Measurements from ENCODE around the gene C1QTNF9B. TPM values are rescaled to one million over a fixed set of nuclear protein-coding genes. Genes with fewer than 3 reads are reported as not detected.
"Not testable (repeated sequence)": the region's sequence is repeated elsewhere in the genome, so short reads cannot be mapped to it uniquely, and the experiment has no call there.

The C1QTNF9B gene
- not detected for total RNA-seq

DNA sequence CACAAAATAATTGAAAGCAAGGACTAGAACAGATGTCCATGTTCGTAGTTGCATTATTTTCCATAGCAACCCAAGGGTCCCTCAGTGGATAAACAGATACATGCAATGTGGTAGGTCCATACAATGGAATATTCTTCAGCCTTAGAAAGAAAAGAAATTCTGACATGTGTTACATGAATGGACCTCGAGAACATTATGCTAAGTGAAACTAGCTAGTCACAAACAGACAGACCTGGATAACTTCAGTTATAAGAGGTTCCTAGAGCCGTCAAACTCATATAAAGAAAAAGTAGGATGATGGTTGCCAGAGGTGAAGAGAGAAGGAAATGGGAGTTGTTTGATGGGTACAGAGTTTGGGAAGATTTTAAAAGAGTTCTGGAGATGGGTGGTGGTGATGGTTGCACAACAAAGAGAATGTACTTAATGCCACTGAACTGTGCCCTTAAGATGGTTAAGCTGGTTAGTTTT, at the start of gene C1QTNF9B:
Gene C1QTNF9B, minus strand, starts transcription at position 51 of the 468 bp plus-strand sequence.
- TF ChIP-seq, protein P1, sequence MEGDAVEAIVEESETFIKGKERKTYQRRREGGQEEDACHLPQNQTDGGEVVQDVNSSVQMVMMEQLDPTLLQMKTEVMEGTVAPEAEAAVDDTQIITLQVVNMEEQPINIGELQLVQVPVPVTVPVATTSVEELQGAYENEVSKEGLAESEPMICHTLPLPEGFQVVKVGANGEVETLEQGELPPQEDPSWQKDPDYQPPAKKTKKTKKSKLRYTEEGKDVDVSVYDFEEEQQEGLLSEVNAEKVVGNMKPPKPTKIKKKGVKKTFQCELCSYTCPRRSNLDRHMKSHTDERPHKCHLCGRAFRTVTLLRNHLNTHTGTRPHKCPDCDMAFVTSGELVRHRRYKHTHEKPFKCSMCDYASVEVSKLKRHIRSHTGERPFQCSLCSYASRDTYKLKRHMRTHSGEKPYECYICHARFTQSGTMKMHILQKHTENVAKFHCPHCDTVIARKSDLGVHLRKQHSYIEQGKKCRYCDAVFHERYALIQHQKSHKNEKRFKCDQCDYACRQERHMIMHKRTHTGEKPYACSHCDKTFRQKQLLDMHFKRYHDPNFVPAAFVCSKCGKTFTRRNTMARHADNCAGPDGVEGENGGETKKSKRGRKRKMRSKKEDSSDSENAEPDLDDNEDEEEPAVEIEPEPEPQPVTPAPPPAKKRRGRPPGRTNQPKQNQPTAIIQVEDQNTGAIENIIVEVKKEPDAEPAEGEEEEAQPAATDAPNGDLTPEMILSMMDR (IDR thresholded peaks at IDR 0.05; ENCODE audit: low read depth), result not testable (repeated sequence)

DNA sequence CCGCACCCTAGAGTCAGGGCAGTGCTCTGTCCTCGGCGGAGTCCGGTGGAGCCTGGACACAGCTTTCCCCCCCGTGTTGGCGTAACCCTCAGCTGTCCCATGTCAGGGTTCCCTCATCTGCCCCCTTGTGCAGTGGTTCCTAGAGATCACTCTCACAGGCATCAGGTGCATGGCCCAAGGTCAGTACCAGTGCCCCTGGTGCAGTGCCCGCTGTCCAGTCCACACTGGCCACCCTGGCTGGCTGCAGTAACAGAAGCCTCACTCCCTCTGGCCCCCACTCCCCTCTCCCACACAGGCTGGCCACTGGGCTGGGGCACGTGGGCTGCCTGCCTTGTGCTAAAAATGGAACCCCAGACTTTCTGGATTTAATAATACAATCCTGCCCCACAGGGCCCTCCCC, 49.6 kb upstream of the C1QTNF9B start:
- TF ChIP-seq, protein P1 (IDR thresholded peaks at IDR 0.05; ENCODE audit: low read depth), result no peak

DNA sequence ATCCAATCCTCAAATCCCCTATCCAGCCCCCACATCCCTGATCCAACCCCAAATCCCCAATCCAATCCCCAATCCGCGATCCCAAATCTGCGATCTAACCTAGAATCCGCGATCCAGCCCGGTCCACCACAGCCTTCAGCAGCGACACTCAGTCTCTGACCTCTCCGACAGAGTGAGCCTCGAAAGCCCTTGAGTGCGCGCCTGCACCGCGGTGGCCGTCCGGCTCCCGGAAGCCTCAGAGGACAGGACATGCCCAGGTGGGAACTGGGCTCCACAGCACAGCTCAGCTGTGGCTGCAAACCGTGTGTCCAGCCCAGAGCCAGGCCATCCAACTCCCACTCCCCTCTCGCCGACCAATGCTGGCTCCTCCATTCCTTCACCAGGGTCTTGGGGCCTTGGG, 48.8 kb upstream of the C1QTNF9B start:
- TF ChIP-seq, protein P1 (IDR thresholded peaks at IDR 0.05; ENCODE audit: low read depth), result no peak

DNA sequence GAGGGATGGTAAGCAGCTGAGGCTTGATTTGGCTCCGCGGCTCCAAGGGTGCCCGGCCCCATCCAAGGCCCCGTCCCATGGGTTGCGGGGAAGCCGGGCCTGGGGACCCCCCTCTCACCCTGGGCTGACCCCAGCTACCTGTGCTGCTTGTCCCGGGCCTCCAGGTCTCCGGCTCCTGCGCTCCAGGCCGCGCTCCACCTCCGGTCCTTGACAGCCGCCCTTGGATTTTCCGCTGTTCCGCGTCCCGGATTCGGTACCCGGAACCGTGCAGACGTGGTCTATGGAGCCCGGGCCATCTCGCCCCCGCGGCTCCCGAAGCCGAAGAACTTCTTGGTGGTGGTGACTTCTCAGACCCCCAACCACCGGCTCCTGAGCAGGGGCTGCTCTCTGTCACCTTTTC, 48.3 kb upstream of the C1QTNF9B start:
- TF ChIP-seq, protein P1 (IDR thresholded peaks at IDR 0.05; ENCODE audit: low read depth), result no peak

DNA sequence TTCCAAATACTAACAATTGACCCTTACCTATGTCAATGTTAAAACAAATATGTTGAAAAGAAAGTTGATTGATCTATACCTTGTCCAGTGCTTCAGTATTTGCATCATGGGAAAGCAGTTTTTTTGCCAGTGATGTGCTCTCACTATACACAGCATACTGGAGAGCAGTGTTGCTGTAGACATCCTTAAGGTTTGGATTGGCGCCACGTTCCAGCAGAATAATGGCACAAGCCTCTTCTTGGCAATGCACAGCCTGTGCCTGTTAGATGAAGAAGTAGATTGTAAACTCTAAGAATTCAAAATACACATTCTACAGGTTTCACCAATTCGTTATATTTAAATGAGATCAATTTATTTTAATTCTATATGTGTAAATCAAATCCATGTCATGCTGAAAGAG, 43.9 kb upstream of the C1QTNF9B start:
- TF ChIP-seq, protein P1 (IDR thresholded peaks at IDR 0.05; ENCODE audit: low read depth), result no peak

DNA sequence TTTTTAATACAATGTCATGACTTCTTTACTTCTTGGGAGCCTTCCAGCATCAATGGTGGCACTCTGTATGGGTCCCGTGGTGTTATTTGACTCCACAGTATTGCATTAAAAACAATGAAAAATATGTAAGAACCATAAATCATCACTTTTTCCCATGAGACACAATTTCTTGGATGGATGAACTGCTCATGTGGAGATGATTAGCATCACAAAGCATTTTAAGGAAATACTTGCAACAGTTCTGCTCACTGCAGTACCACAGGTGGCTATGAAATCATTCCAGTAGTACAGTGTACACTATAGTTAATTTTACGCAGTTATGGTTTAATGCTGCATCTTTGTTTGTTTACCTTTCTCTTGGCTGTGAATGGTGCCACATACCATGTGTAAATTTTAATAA, 37.2 kb upstream of the C1QTNF9B start:
- TF ChIP-seq, protein P1 (IDR thresholded peaks at IDR 0.05; ENCODE audit: low read depth), result no peak

DNA sequence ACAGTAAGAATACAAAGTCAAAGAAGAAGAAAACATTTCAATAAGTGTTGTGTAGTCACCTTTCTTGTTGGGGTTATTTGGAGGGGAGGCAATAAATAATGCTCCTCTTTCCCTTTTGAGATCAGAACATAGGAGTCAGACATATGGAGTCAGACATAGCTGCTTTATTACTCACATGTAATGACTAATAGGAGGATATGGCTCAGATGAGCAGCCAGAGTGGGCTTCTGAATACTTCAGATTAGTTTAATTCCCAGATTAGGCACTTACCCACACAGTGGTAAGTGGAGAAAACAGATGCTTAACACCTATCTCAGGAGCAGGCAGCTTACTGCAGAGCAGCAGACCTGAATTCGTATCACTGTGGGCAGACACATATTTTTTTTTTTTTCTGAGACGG, 31.7 kb upstream of the C1QTNF9B start:
- TF ChIP-seq, protein P1 (IDR thresholded peaks at IDR 0.05; ENCODE audit: low read depth), result no peak

Data from subcutaneous adipose tissue (tissue), 4 donors.